Upper lobe of right lung (tissue), 1 donor: Measurements from ENCODE around the gene SUSD1. TPM values are rescaled to one million over a fixed set of nuclear protein-coding genes. Genes with fewer than 3 reads are reported as not detected.

Source experiments
- ATAC-seq: fragments of 200-7000 bp; cut with Tn5 transposase; one replicate; pipeline ENCODE4 v1.9.1; 2020; ENCODE audit warnings: mild to moderate bottlenecking, moderate library complexity
- DNase-seq: peaks from one replicate; pipeline ENCODE4 v3.0.0-alpha.2; 2020
- H3K27ac ChIP-seq: fragments of 200-600 bp; one replicate; pipeline ENCODE4 v1.8.0; 2022
- H3K27me3 ChIP-seq: fragments of 200-600 bp; one replicate; pipeline ENCODE4 v1.8.0; 2022; ENCODE audit warnings: mild to moderate bottlenecking
- H3K36me3 ChIP-seq: fragments of 200-600 bp; one replicate; pipeline ENCODE4 v1.8.0; 2022
- H3K4me1 ChIP-seq: fragments of 200-600 bp; one replicate; pipeline ENCODE4 v1.8.0; 2022
- H3K4me3 ChIP-seq: fragments of 200-600 bp; one replicate; pipeline ENCODE4 v1.8.0; 2022; ENCODE audit warnings: mild to moderate bottlenecking
- H3K9me3 ChIP-seq: fragments of 200-600 bp; one replicate; pipeline ENCODE4 v1.8.0; 2022
- CTCF ChIP-seq: fragments of 200-600 bp; IDR thresholded peaks from one replicate; pipeline ENCODE4 v1.8.0; 2022; ENCODE audit warnings: antibody characterized with exemption
- intact Hi-C: fragments of 100-400 bp; cut with DNase I; formaldehyde crosslinking; loops from one replicate; pipeline ENCODE4 v1.11.0; 2022
- total RNA-seq: library from RNA; stranded (reverse); fragmentation: NEBNext Ultra II Directional; extraction: Animal tissue kit (Norgen Biotek cat#: 25700); gene quantifications from one replicate; pipeline ENCODE4 v1.2.1, GENCODE V29; 2021
- donor health status: DM: no; HTN: yes; CAD: no; lungs with severe emphysema.

SUSD1 gene
- total RNA-seq, 1 donor from 2014 or later, result 31.0 TPM

- no peaks in the 10 kb centered on the region for H3K36me3 ChIP-seq
- no peak overlapping the region for H3K27ac ChIP-seq
- H3K27me3 ChIP-seq, result no peaks in the 10 kb centered on the region
- H3K4me3 ChIP-seq, result no peak overlapping the region
- no peak for DNase-seq
- peaks cover 3% of the 10 kb centered on the region for H3K4me1 ChIP-seq
- H3K9me3 ChIP-seq, result no peaks in the 10 kb centered on the region
- intact Hi-C loops, result no loop called here
- no peak for ATAC-seq
- TF ChIP-seq CTCF, result no peak
These were observed 71.7 kb downstream of the SUSD1 start for GRCh38 chr9:112103405-112103804.

GRCh38 chr9:112097712-112098688, 77.1 kb downstream of the SUSD1 start:
- peak; percentile 97 for ATAC-seq
- peaks cover 2% of the 10 kb centered on the region for H3K4me1 ChIP-seq
- DNase-seq, result no peak
- H3K27ac ChIP-seq, result no peak overlapping the region
- TF ChIP-seq CTCF, result peak; percentile 93
- intact Hi-C loops, result no loop called here
- H3K9me3 ChIP-seq, result no peaks in the 10 kb centered on the region
- H3K27me3 ChIP-seq, result no peaks in the 10 kb centered on the region
- H3K36me3 ChIP-seq, result no peaks in the 10 kb centered on the region
- H3K4me3 ChIP-seq, result no peak overlapping the region

- intact Hi-C loops, result no loop called here
- DNase-seq (no peak), ATAC-seq (no peak)
- Histone ChIP-seq H3K4me1 (no peaks in the 10 kb centered on the region), H3K27me3 (no peaks in the 10 kb centered on the region), H3K4me3 (no peak overlapping the region), H3K9me3 (no peaks in the 10 kb centered on the region), H3K27ac (no peak overlapping the region), H3K36me3 (no peaks in the 10 kb centered on the region)
- TF ChIP-seq CTCF, result no peak
These were observed 80.0 kb downstream of the SUSD1 start for GRCh38 chr9:112094948-112095681.

- Histone ChIP-seq H3K36me3 (no peaks in the 10 kb centered on the region), H3K4me3 (no peak overlapping the region), H3K27ac (no peak overlapping the region), H3K4me1 (no peaks in the 10 kb centered on the region), H3K9me3 (no peaks in the 10 kb centered on the region), H3K27me3 (no peaks in the 10 kb centered on the region)
- ATAC-seq, result no peak
- TF ChIP-seq CTCF, result no peak
- intact Hi-C loops, result no loop called here
- no peak for DNase-seq
These were observed 80.9 kb downstream of the SUSD1 start for GRCh38 chr9:112094241-112094640.

- H3K9me3 ChIP-seq, result no peaks in the 10 kb centered on the region
- intact Hi-C loops, result no loop called here
- ATAC-seq (no peak), DNase-seq (no peak)
- no peaks in the 10 kb centered on the region for H3K27me3 ChIP-seq
- no peaks in the 10 kb centered on the region for H3K4me1 ChIP-seq
- H3K27ac ChIP-seq, result no peak overlapping the region
- no peaks in the 10 kb centered on the region for H3K36me3 ChIP-seq
- TF ChIP-seq CTCF, result no peak
- H3K4me3 ChIP-seq, result no peak overlapping the region
These were observed 81.3 kb downstream of the SUSD1 start for GRCh38 chr9:112093870-112094216.
